Neural cell (in vitro differentiated cells): Measurements from ENCODE around the gene LRMDA. TPM values are rescaled to one million over a fixed set of nuclear protein-coding genes. Genes with fewer than 3 reads are reported as not detected.

ENCODE experiments used
- H2AFZ ChIP-seq: fragments of 200-600, 300-800 bp; sonication (generic), shearing (Covaris generic); 2 replicates; pipeline ENCODE4 v1.6.0; 2014; ENCODE audit warnings: low read depth, mild to moderate bottlenecking, antibody characterized with exemption, low read length, moderate library complexity
- H3F3A ChIP-seq: fragments of 200-600 bp; shearing (Covaris generic); 2 replicates; pipeline ENCODE4 v1.6.1; 2016; ENCODE audit warnings: mild to moderate bottlenecking, moderate library complexity, mixed read lengths, antibody characterized with exemption, low read length; ENCODE audit not compliant: insufficient read depth, poor library complexity, severe bottlenecking
- H3K27ac ChIP-seq: fragments of 200-600, 300-800 bp; sonication (generic), shearing (Covaris generic); 2 replicates; pipeline ENCODE4 v1.5.1; 2014; ENCODE audit warnings: mild to moderate bottlenecking, low read length, moderate library complexity
- H3K27me3 ChIP-seq: fragments of 300-800, 200-600 bp; sonication (generic), shearing (Covaris generic); 2 replicates; pipeline ENCODE4 v1.6.0; 2014; ENCODE audit warnings: mild to moderate bottlenecking, low read depth, low read length, moderate library complexity; ENCODE audit not compliant: insufficient read depth
- H3K36me3 ChIP-seq: fragments of 300-800, 200-600 bp; sonication (generic), shearing (Covaris generic); 2 replicates; pipeline ENCODE4 v1.5.1; 2014; ENCODE audit warnings: mild to moderate bottlenecking, antibody characterized with exemption, low read length, moderate library complexity; ENCODE audit not compliant: insufficient read depth
- H3K4me2 ChIP-seq: fragments of 300-800, 200-600 bp; sonication (generic), shearing (Covaris generic); 2 replicates; pipeline ENCODE4 v1.6.0; 2014; ENCODE audit warnings: mild to moderate bottlenecking, low read length
- H3K4me3 ChIP-seq: fragments of 300-800, 200-600 bp; sonication (generic), shearing (Covaris generic); 2 replicates; pipeline ENCODE4 v1.5.1; 2014; ENCODE audit warnings: mild to moderate bottlenecking, low read length, moderate library complexity
- H3K79me2 ChIP-seq: fragments of 200-600 bp; shearing (Covaris generic); replicated peaks from 2 replicates; pipeline ENCODE4 v1.6.0; 2014; ENCODE audit warnings: mild to moderate bottlenecking, low read length, moderate library complexity; ENCODE audit not compliant: insufficient read depth
- H3K9ac ChIP-seq: fragments of 300-800, 200-600 bp; sonication (generic), shearing (Covaris generic); 2 replicates; pipeline ENCODE4 v1.6.1; 2016; ENCODE audit warnings: mild to moderate bottlenecking, low read length, mixed read lengths
- H3K9me2 ChIP-seq: fragments of 200-600 bp; shearing (Covaris generic); 2 replicates; pipeline ENCODE4 v1.6.1; 2016; ENCODE audit warnings: mild to moderate bottlenecking, low read length, mixed read lengths; ENCODE audit not compliant: insufficient read depth
- H3K9me3 ChIP-seq: fragments of 200-600, 300-800 bp; sonication (generic), shearing (Covaris generic); 2 replicates; pipeline ENCODE4 v1.6.1; 2016; ENCODE audit warnings: mild to moderate bottlenecking, mixed run types, low read length, moderate library complexity, mixed read lengths
- H4K20me1 ChIP-seq: fragments of 200-600 bp; shearing (Covaris generic); 2 replicates; pipeline ENCODE4 v1.6.1; 2016; ENCODE audit warnings: mild to moderate bottlenecking, mixed run types; ENCODE audit not compliant: insufficient read depth
- EP300 ChIP-seq: fragments of 450-650 bp; conservative IDR thresholded peaks from 2 replicates; pipeline ENCODE4 v1.6.1; 2014; ENCODE audit warnings: antibody characterized with exemption, mild to moderate bottlenecking, moderate library complexity; ENCODE audit not compliant: poor library complexity, severe bottlenecking
- EZH2 ChIP-seq: fragments of 200-600, 300-800 bp; shearing (Covaris generic), sonication (generic); IDR thresholded peaks from 2 replicates; pipeline ENCODE4 v1.6.1; 2014; ENCODE audit warnings: antibody characterized with exemption, low read length, borderline replicate concordance, mild to moderate bottlenecking; ENCODE audit not compliant: insufficient read depth, poor library complexity, severe bottlenecking
- MXI1 ChIP-seq: fragments of 450-650 bp; conservative IDR thresholded peaks from 2 replicates; pipeline ENCODE4 v1.6.1; 2014; ENCODE audit warnings: antibody characterized with exemption, mild to moderate bottlenecking; ENCODE audit not compliant: poor library complexity, severe bottlenecking
- POLR2AphosphoS5 ChIP-seq: IDR thresholded peaks from 2 replicates; pipeline ENCODE4 v1.6.1; 2012
- RAD21 ChIP-seq: fragments of 450-650 bp; conservative IDR thresholded peaks from 2 replicates; pipeline ENCODE4 v1.6.1; 2014; ENCODE audit warnings: antibody characterized with exemption, mild to moderate bottlenecking, moderate library complexity
- SMC3 ChIP-seq: fragments of 450-650 bp; conservative IDR thresholded peaks from 2 replicates; pipeline ENCODE4 v1.6.1; 2014; ENCODE audit warnings: antibody characterized with exemption, mild to moderate bottlenecking, moderate library complexity; ENCODE audit not compliant: poor library complexity
- TAF1 ChIP-seq: IDR thresholded peaks from 2 replicates; pipeline ENCODE4 v1.6.1; 2012; ENCODE audit warnings: low read depth
- polyA plus RNA-seq: library from polyadenylated mRNA; depleted of rRNA; stranded (reverse); fragments of >200 nt; gene quantifications from 2 replicates; pipeline ENCODE4 v1.2.3, GENCODE V29; 2014
- TF ChIP-seq, protein P1 (sequence below): fragments of 450-650 bp; IDR thresholded peaks from 2 replicates; pipeline ENCODE4 v1.5.1; 2014; ENCODE audit warnings: antibody characterized with exemption, mild to moderate bottlenecking, moderate library complexity; ENCODE audit not compliant: poor library complexity, severe bottlenecking
- TF ChIP-seq, protein P2 (sequence below): IDR thresholded peaks from 2 replicates; pipeline ENCODE4 v1.6.1; 2012; ENCODE audit warnings: borderline replicate concordance

The LRMDA gene
- polyA plus RNA-seq, 1 donor from 2014 or later, result 5.6 TPM

DNA sequence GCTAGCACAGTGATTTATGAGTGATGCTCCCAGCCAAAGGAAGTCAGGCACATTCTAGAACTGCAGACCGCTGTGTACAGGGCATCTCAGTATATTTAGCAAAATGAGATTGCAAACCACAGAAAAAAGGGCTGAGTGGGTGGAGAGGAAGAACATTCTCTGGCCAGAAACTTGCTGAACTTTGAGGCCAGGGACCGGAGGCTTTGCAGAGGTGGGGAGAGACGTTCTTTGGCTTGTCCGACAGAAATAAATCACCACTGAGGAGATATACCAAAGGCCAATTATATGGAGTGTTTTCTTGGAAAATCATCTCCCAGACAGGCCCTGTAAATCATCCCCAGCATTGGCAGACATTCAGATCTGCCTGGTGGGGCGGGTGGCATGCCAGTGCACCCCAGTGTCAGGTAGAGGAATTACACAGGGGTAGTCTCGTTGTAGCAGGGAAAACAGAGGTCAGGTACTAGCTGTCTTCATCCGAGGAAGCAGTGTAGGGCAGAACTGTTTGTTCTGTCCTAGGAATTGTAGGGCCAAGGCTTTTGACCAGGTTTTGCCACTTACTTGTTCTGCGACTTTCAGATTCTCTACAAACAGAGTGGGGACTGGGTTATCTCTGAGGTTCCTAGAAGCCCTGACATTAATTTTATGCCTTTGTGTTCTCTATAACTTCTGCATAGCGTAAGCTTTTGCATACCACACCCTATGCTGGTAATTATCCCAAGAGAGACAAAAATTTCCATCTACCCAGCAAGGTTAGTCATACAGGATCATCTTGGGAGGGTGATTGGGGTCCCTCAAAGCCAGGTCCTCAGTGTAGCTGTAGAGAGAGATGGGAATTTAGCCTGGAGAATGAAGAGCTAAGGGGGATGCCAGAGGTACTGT lies 655.6 kb downstream of the LRMDA start:
- H4K20me1 ChIP-seq, result no peaks in the 10 kb centered on the region
- no peak overlapping the region for H2AFZ ChIP-seq
- no peak for TF ChIP-seq RAD21
- no peak overlapping the region for H3K4me3 ChIP-seq
- H3K36me3 ChIP-seq, result no peaks in the 10 kb centered on the region
- H3K9me2 ChIP-seq, result no peaks in the 10 kb centered on the region
- H3K79me2 ChIP-seq, result no peaks in the 10 kb centered on the region
- H3K27ac ChIP-seq, result no peak overlapping the region
- no peak overlapping the region for H3K4me2 ChIP-seq
- H3F3A ChIP-seq, result no peaks in the 10 kb centered on the region
- H3K9me3 ChIP-seq, result no peaks in the 10 kb centered on the region
- H3K27me3 ChIP-seq, result no peaks in the 10 kb centered on the region
- no peak overlapping the region for H3K9ac ChIP-seq

DNA sequence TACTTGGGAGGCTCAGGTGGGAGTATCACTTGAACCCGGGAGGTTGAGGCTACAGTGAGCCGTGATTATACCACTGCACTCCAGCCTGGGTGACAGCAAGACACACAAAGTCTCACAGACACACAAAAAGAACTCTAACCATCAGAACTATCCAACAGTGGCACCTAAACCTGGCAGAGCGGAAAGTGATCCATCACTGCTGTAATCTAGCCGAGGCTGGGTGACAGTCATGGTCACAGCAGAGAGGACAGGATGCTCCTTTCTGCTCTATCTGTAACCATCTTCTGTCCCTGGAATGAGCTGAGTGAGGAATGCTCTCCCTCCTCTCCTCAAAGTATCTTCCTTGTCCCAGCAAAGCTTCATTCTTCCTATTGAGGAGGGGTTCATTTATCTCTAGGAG lies 656.6 kb downstream of the LRMDA start:
- Histone ChIP-seq H3K27me3 (no peaks in the 10 kb centered on the region), H2AFZ (no peak overlapping the region), H3K79me2 (no peaks in the 10 kb centered on the region), H3K9me3 (no peaks in the 10 kb centered on the region), H3K9ac (no peak overlapping the region), H4K20me1 (no peaks in the 10 kb centered on the region), H3K27ac (no peak overlapping the region), H3K36me3 (no peaks in the 10 kb centered on the region), H3F3A (no peaks in the 10 kb centered on the region), H3K4me2 (no peak overlapping the region), H3K9me2 (no peaks in the 10 kb centered on the region), H3K4me3 (no peak overlapping the region)
- TF ChIP-seq EZH2 (no peak), EP300 (no peak), MXI1 (no peak), POLR2AphosphoS5 (no peak), SMC3 (no peak), RAD21 (no peak), TAF1 (no peak)
- TF ChIP-seq, protein P1, sequence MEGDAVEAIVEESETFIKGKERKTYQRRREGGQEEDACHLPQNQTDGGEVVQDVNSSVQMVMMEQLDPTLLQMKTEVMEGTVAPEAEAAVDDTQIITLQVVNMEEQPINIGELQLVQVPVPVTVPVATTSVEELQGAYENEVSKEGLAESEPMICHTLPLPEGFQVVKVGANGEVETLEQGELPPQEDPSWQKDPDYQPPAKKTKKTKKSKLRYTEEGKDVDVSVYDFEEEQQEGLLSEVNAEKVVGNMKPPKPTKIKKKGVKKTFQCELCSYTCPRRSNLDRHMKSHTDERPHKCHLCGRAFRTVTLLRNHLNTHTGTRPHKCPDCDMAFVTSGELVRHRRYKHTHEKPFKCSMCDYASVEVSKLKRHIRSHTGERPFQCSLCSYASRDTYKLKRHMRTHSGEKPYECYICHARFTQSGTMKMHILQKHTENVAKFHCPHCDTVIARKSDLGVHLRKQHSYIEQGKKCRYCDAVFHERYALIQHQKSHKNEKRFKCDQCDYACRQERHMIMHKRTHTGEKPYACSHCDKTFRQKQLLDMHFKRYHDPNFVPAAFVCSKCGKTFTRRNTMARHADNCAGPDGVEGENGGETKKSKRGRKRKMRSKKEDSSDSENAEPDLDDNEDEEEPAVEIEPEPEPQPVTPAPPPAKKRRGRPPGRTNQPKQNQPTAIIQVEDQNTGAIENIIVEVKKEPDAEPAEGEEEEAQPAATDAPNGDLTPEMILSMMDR, result no peak
- TF ChIP-seq, protein P2, sequence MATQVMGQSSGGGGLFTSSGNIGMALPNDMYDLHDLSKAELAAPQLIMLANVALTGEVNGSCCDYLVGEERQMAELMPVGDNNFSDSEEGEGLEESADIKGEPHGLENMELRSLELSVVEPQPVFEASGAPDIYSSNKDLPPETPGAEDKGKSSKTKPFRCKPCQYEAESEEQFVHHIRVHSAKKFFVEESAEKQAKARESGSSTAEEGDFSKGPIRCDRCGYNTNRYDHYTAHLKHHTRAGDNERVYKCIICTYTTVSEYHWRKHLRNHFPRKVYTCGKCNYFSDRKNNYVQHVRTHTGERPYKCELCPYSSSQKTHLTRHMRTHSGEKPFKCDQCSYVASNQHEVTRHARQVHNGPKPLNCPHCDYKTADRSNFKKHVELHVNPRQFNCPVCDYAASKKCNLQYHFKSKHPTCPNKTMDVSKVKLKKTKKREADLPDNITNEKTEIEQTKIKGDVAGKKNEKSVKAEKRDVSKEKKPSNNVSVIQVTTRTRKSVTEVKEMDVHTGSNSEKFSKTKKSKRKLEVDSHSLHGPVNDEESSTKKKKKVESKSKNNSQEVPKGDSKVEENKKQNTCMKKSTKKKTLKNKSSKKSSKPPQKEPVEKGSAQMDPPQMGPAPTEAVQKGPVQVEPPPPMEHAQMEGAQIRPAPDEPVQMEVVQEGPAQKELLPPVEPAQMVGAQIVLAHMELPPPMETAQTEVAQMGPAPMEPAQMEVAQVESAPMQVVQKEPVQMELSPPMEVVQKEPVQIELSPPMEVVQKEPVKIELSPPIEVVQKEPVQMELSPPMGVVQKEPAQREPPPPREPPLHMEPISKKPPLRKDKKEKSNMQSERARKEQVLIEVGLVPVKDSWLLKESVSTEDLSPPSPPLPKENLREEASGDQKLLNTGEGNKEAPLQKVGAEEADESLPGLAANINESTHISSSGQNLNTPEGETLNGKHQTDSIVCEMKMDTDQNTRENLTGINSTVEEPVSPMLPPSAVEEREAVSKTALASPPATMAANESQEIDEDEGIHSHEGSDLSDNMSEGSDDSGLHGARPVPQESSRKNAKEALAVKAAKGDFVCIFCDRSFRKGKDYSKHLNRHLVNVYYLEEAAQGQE, result no peak
